Parietal lobe (tissue), 2 donors: ENCODE measurements around the gene C1QTNF2. TPM values are rescaled to one million over a fixed set of nuclear protein-coding genes. Genes with fewer than 3 reads are reported as not detected.

Experiments
- small RNA-seq: library from RNA; depleted of rRNA; stranded (forward); fragments of <200 nt; gene quantifications from one replicate; pipeline ENCODE3, GENCODE V24; 2014; ENCODE audit warnings: low replicate concordance
- total RNA-seq: library from RNA; depleted of rRNA; stranded (reverse); fragments of >200 nt; gene quantifications from one replicate; pipeline ENCODE4 v1.2.3, GENCODE V29; 2014

Gene C1QTNF2
- 3.4 TPM for total RNA-seq

GRCh38 chr5:160369990-160370712, at the start of gene C1QTNF2:
TSS of gene C1QTNF2 (minus strand) at chr5:160370626. CDS start at chr5:160355011, 15,615 bp downstream.

GRCh38 chr5:160418561-160419457, 48.4 kb upstream of the C1QTNF2 start, which contains the start of gene SLU7:
TSS of gene SLU7 (minus strand) at chr5:160419081. CDS start at chr5:160415294, 3,787 bp downstream.

GRCh38 chr5:160399402-160400353, 29.3 kb upstream of the C1QTNF2 start, which contains the start of gene FAM200C:
TSS of gene FAM200C (minus strand) at chr5:160400054. CDS start at chr5:160395490, 4,564 bp downstream.

GRCh38 chr5:160312134-160312959, 58.1 kb downstream of the C1QTNF2 start, which contains the start of gene CCNJL:
TSS of gene CCNJL (minus strand) at chr5:160312564. CDS start at chr5:160311923, 641 bp downstream.

Small RNA genes within 50 kb of the gene (small RNA-seq; reads per million reads assigned to genes)
- not detected for gene AC112191.3

Other genes with a start within 250 kb of the C1QTNF2 start
- 2.8 TPM for gene FABP6, start 141.1 kb downstream of the C1QTNF2 start, total RNA-seq
- gene CCNJL, start 58.1 kb downstream of the C1QTNF2 start, total RNA-seq = 4.4 TPM
- 32.9 TPM for gene FAM200C, start 29.4 kb upstream of the C1QTNF2 start, total RNA-seq
- 58.2 TPM for gene SLU7, start 48.5 kb upstream of the C1QTNF2 start, total RNA-seq
- 19.4 TPM for gene PTTG1, start 51.2 kb upstream of the C1QTNF2 start, total RNA-seq